Measurements from ENCODE around the gene SPAG8. TPM values are rescaled to one million over a fixed set of nuclear protein-coding genes. Genes with fewer than 3 reads are reported as not detected.

The SPAG8 gene
- total RNA-seq, 1 experiment from 2014 or later: 0.50 TPM

GRCh38 chr9:35760651-35761050 is 51.4 kb downstream of the SPAG8 start:
- Histone ChIP-seq H3K4me2 (ENCODE audit: insufficient read depth, insufficient read length, low read length) (no peak overlapping the region), H3T11ph (ENCODE audit: low read length) (no peak overlapping the region), H2BK12ac (ENCODE audit: insufficient read length, low read depth, low read length) (no peak overlapping the region), H2AFZ (ENCODE audit: low read length) (no peak overlapping the region), H3K79me1 (ENCODE audit: insufficient read depth, low read depth, low read length, poor library complexity, severe bottlenecking) (no peaks in the 10 kb centered on the region), H4K8ac (replicated peaks; ENCODE audit: insufficient read length, low read depth, low read length) (no peak overlapping the region), H2BK5ac (ENCODE audit: insufficient read length, low read length) (no peak overlapping the region), H3K4ac (ENCODE audit: low read depth, low read length) (no peak overlapping the region), H2AK5ac (ENCODE audit: insufficient read length, low read length) (no peak overlapping the region), H2BK20ac (ENCODE audit: low read depth, low read length, poor library complexity, severe bottlenecking) (no peak overlapping the region), H3K4me1 (ENCODE audit: insufficient read depth, low read length) (no peaks in the 10 kb centered on the region), H2BK15ac (ENCODE audit: low read depth, low read length) (no peak overlapping the region), H3K23ac (ENCODE audit: insufficient read length, low read depth, low read length) (no peak overlapping the region), H3K9me3 (ENCODE audit: control insufficient read depth, low read depth, low read length) (no peaks in the 10 kb centered on the region), H3K18ac (ENCODE audit: insufficient read length, low read depth, low read length) (no peak overlapping the region), H3K79me2 (ENCODE audit: insufficient read depth, low read length) (no peaks in the 10 kb centered on the region; the same call in 1 of the 2 replicates), H3K56ac (ENCODE audit: insufficient read length, low read depth, low read length) (no peak overlapping the region), H2BK120ac (ENCODE audit: low read depth, low read length, poor library complexity, severe bottlenecking) (no peak overlapping the region), H3K23me2 (ENCODE audit: insufficient read length, low read depth, low read length, poor library complexity, severe bottlenecking) (peaks cover 3% of the 10 kb centered on the region), H3K9ac (ENCODE audit: extremely low read depth, insufficient read length, low read length) (no peak overlapping the region), H4K20me1 (ENCODE audit: control insufficient read depth, insufficient read depth, insufficient read length) (no peaks in the 10 kb centered on the region), H3K27ac (ENCODE audit: insufficient read length, low read depth, low read length) (no peak overlapping the region), H3K14ac (ENCODE audit: insufficient read depth, low read length) (no peak overlapping the region), H4K5ac (ENCODE audit: insufficient read length, low read depth, low read length) (no peak overlapping the region), H3K27me3 (ENCODE audit: insufficient read depth, low read length) (no peaks in the 10 kb centered on the region), H4K91ac (ENCODE audit: insufficient read length, low read depth, low read length) (no peak overlapping the region)
- Mint-ChIP-seq H3K36me3 (ENCODE audit: insufficient read depth in 1 of 3, low read depth in 3 of 3) (peaks cover 0 to 7% (median 3%) of the 10 kb centered on the region in 3 experiments; a peak in 4 of 7 replicates), H3K27ac (peak overlapping the region in 1 of 3 experiments; percentile 78; a peak in 1 of 7 replicates), H3K27me3 (ENCODE audit: low read depth) (no peaks in the 10 kb centered on the region), H3K4me1 (peaks cover 36 to 40% of the 10 kb centered on the region in 2 experiments), H3K9me3 (no peaks in the 10 kb centered on the region), H3K4me3 (no peak overlapping the region)
- no CpG with 5 or more reads among the region's 2 CpGs for WGBS (ENCODE audit: extremely low coverage, insufficient read length, low lambda C conversion rate)
- no peak for DNase-seq
- TF ChIP-seq CTCF (conservative IDR thresholded peaks at IDR 0.05): no peak

All from H9 (cell line).